ENCODE measurements around the gene CHAMP1.

Gene CHAMP1

GRCh38 chr13:114303700-114304327 is 10.5 kb upstream of the CHAMP1 start:
- no peak for DNase-seq (ENCODE audit: extremely low read depth, low read depth)

GRCh38 chr13:114304346-114305034 is 9.8 kb upstream of the CHAMP1 start:
- TF ChIP-seq CTCF (IDR thresholded peaks at IDR 0.05; ENCODE audit: low read depth, low read length), result no peak
- no peak for DNase-seq (ENCODE audit: extremely low read depth, low read depth)

More at GRCh38 chr13:114303700-114304327, 10.5 kb upstream of the CHAMP1 start:
- no peak for TF ChIP-seq CTCF (IDR thresholded peaks at IDR 0.05; ENCODE audit: low read depth, low read length)

GRCh38 chr13:114309086-114309485 is 5.2 kb upstream of the CHAMP1 start:
- TF ChIP-seq CTCF (IDR thresholded peaks at IDR 0.05; ENCODE audit: low read depth, low read length), result no peak
- no peak for DNase-seq (ENCODE audit: extremely low read depth, low read depth)

GRCh38 chr13:114309806-114310410 is 4.4 kb upstream of the CHAMP1 start:
- DNase-seq (ENCODE audit: extremely low read depth, low read depth), result no peak
- TF ChIP-seq CTCF (IDR thresholded peaks at IDR 0.05; ENCODE audit: low read depth, low read length), result no peak

- DNase-seq (ENCODE audit: extremely low read depth, low read depth), result no peak
- TF ChIP-seq CTCF (IDR thresholded peaks at IDR 0.05; ENCODE audit: low read depth, low read length), result no peak
These were observed 3.3 kb upstream of the CHAMP1 start for GRCh38 chr13:114310956-114311355.

- no peak for TF ChIP-seq CTCF (IDR thresholded peaks at IDR 0.05; ENCODE audit: low read depth, low read length)
- DNase-seq (ENCODE audit: extremely low read depth, low read depth), result no peak
These were observed 2.9 kb upstream of the CHAMP1 start for GRCh38 chr13:114311387-114311786.

- no peak for DNase-seq (ENCODE audit: extremely low read depth, low read depth)
- no peak for TF ChIP-seq CTCF (IDR thresholded peaks at IDR 0.05; ENCODE audit: low read depth, low read length)
These were observed 2.4 kb upstream of the CHAMP1 start for GRCh38 chr13:114311908-114312307.

Data from AG09319 (cell line).